NCI-H2196 (cell line): ENCODE data around the gene RPLP2.
A peak's percentile ranks its signal among the peaks of the same experiment; 100 is the strongest.

Experiments used
- DNase-seq: peaks from one replicate; lab custom pipeline; 2025; ENCODE audit not compliant: unreplicated experiment; lab: John Stamatoyannopoulos, UW

RPLP2 gene

GRCh38 chr11:809287-810039 is at the start of gene RPLP2:
TSS of gene RPLP2 (plus strand) at chr11:809967. CDS start at chr11:810235, 268 bp downstream.
- DNase-seq: peak; percentile 98

- no peak for DNase-seq
Measured at GRCh38 chr11:760236-760635, 49.5 kb upstream of the RPLP2 start.

GRCh38 chr11:761526-762108 is 48.1 kb upstream of the RPLP2 start:
- no peak for DNase-seq

- peak; percentile 13 for DNase-seq
Measured at GRCh38 chr11:762421-763072, 47.2 kb upstream of the RPLP2 start.

GRCh38 chr11:763073-763463 is 46.7 kb upstream of the RPLP2 start:
- DNase-seq: peak; percentile 15

- no peak for DNase-seq
Measured at GRCh38 chr11:763549-764321, 46.0 kb upstream of the RPLP2 start.

GRCh38 chr11:764322-765024 is 45.3 kb upstream of the RPLP2 start:
- no peak for DNase-seq

GRCh38 chr11:765025-765801 is 44.6 kb upstream of the RPLP2 start:
- peak; percentile 55 for DNase-seq

GRCh38 chr11:765802-766091 is 44.0 kb upstream of the RPLP2 start:
- no peak for DNase-seq

GRCh38 chr11:766106-766935 is 43.4 kb upstream of the RPLP2 start:
- DNase-seq: no peak

- no peak for DNase-seq
Measured at GRCh38 chr11:766936-767210, 42.9 kb upstream of the RPLP2 start.

- DNase-seq: no peak
Measured at GRCh38 chr11:767238-767637, 42.5 kb upstream of the RPLP2 start.

GRCh38 chr11:769887-770641 is 39.7 kb upstream of the RPLP2 start:
- DNase-seq: no peak

- DNase-seq: no peak
Measured at GRCh38 chr11:770642-771616, 38.8 kb upstream of the RPLP2 start.

GRCh38 chr11:771617-772204 is 38.1 kb upstream of the RPLP2 start:
- no peak for DNase-seq

- DNase-seq: no peak
Measured at GRCh38 chr11:772429-773390, 37.1 kb upstream of the RPLP2 start.
